Liver (tissue), 9 donors: ENCODE data around the gene NUP50. TPM values are rescaled to one million over a fixed set of nuclear protein-coding genes. Genes with fewer than 3 reads are reported as not detected.

ENCODE experiments used
- DNase-seq: peaks from one replicate; pipeline ENCODE4 v3.0.0-alpha.2; 2017; ENCODE audit warnings: low spot score
- H3K27ac ChIP-seq, 2 donors: one replicate each; pipeline ENCODE4 v1.7.0; 2013; ENCODE audit warnings: inconsistent platforms in 2 of 2, low read length in 2 of 2, control low read depth in 1 of 2, low read depth in 1 of 2, mild to moderate bottlenecking in 1 of 2
- H3K27me3 ChIP-seq, 4 donors: one replicate each; pipeline versions ENCODE4 v1.6.1 to v1.7.0; 2013; ENCODE audit warnings: low read length in 3 of 4, inconsistent platforms in 1 of 4, mild to moderate bottlenecking in 1 of 4, moderate library complexity in 1 of 4; ENCODE audit not compliant: control insufficient read depth in 4 of 4, insufficient read depth in 4 of 4
- H3K36me3 ChIP-seq, 4 donors: one replicate each; pipeline versions ENCODE4 v1.6.1 to v1.7.0; 2013; ENCODE audit warnings: low read length in 3 of 4, mild to moderate bottlenecking in 3 of 4, low read depth in 1 of 4, moderate library complexity in 1 of 4; ENCODE audit not compliant: control insufficient read depth in 4 of 4, insufficient read depth in 3 of 4
- H3K4me1 ChIP-seq, 4 donors: one replicate each; pipeline versions ENCODE4 v1.6.1 to v1.7.0; 2013; ENCODE audit warnings: low read length in 3 of 4, mild to moderate bottlenecking in 3 of 4, moderate library complexity in 1 of 4; ENCODE audit not compliant: control insufficient read depth in 4 of 4, insufficient read depth in 4 of 4
- H3K4me3 ChIP-seq, 3 donors: one replicate each; pipeline versions ENCODE4 v1.6.1 to v1.7.0; 2013; ENCODE audit warnings: low read length in 3 of 3, control low read depth in 1 of 3, low read depth in 1 of 3, mild to moderate bottlenecking in 1 of 3
- H3K9ac ChIP-seq, 2 donors: one replicate each; pipeline ENCODE4 v1.7.0; 2013; ENCODE audit warnings: low read length in 2 of 2, mild to moderate bottlenecking in 2 of 2, moderate library complexity in 2 of 2, control low read depth in 1 of 2, low read depth in 1 of 2
- H3K9me3 ChIP-seq, 4 donors: one replicate each; pipeline versions ENCODE4 v1.6.1 to v1.7.0; 2013; ENCODE audit warnings: low read length in 3 of 4; ENCODE audit not compliant: control insufficient read depth in 4 of 4
- CTCF ChIP-seq: fragments of 150-350 bp; IDR thresholded peaks from 2 replicates; pipeline ENCODE4 v1.5.1; 2017; ENCODE audit warnings: improper control_type of control experiment, low read depth, low read length; ENCODE audit not compliant: missing input control
- EGR1 ChIP-seq, 2 donors: IDR thresholded peaks; 2 replicates each; pipeline ENCODE4 v1.6.1; 2016 to 2018; ENCODE audit warnings: antibody characterized with exemption in 2 of 2, low read depth in 2 of 2
- FOXA1 ChIP-seq: IDR thresholded peaks from 2 replicates; pipeline ENCODE4 v1.6.1; 2016; ENCODE audit warnings: antibody characterized with exemption
- FOXA2 ChIP-seq: IDR thresholded peaks from 2 replicates; pipeline ENCODE4 v1.6.1; 2016; ENCODE audit warnings: antibody characterized with exemption
- GABPA ChIP-seq, 2 donors: IDR thresholded peaks in 1 of 2; conservative IDR thresholded peaks in 1 of 2; 2 replicates each; pipeline ENCODE4 v1.6.1; 2016; ENCODE audit warnings: antibody characterized with exemption in 2 of 2, mild to moderate bottlenecking in 1 of 2, moderate library complexity in 1 of 2
- HNF4A ChIP-seq, 2 donors: conservative IDR thresholded peaks; 2 replicates each; pipeline ENCODE4 v1.6.1; 2016; ENCODE audit warnings: antibody characterized with exemption in 2 of 2, mild to moderate bottlenecking in 2 of 2
- HNF4G ChIP-seq: IDR thresholded peaks from 2 replicates; pipeline ENCODE4 v1.6.1; 2016; ENCODE audit warnings: antibody characterized with exemption
- MAX ChIP-seq: IDR thresholded peaks from 2 replicates; pipeline ENCODE4 v1.6.1; 2016; ENCODE audit warnings: antibody characterized with exemption
- NR2F2 ChIP-seq: IDR thresholded peaks from 2 replicates; pipeline ENCODE4 v1.6.1; 2016; ENCODE audit warnings: antibody characterized with exemption
- RAD21 ChIP-seq, 2 donors: IDR thresholded peaks; 2 replicates each; pipeline ENCODE4 v1.6.1; 2016; ENCODE audit warnings: antibody characterized with exemption in 2 of 2, mild to moderate bottlenecking in 2 of 2
- REST ChIP-seq: IDR thresholded peaks from 2 replicates; pipeline ENCODE4 v1.6.1; 2016; ENCODE audit warnings: antibody characterized with exemption, mild to moderate bottlenecking
- RXRA ChIP-seq, 2 donors: IDR thresholded peaks; 2 replicates each; pipeline ENCODE4 v1.6.1; 2017 to 2018; ENCODE audit warnings: antibody characterized with exemption in 2 of 2, mild to moderate bottlenecking in 1 of 2
- SP1 ChIP-seq: IDR thresholded peaks from 2 replicates; pipeline ENCODE4 v1.6.1; 2018; ENCODE audit warnings: antibody characterized with exemption, mild to moderate bottlenecking
- TAF1 ChIP-seq: conservative IDR thresholded peaks from 2 replicates; pipeline ENCODE4 v1.6.1; 2016; ENCODE audit warnings: antibody characterized with exemption, mild to moderate bottlenecking
- ZBTB33 ChIP-seq: IDR thresholded peaks from 2 replicates; pipeline ENCODE4 v1.6.1; 2016; ENCODE audit warnings: antibody characterized with exemption
- WGBS: extraction: QIAGEN DNeasy Blood & Tissue Kit; methylation state at CpG from one replicate; pipeline ENCODE4 v1.1.7; 2013; 5-methylcytosine and 5-hydroxymethylcytosine counted together
- polyA plus RNA-seq, 2 donors: library from polyadenylated mRNA; stranded (reverse) in 1 of 2; unstranded in 1 of 2; fragments of 200-250 nt in 1 of 2; fragments of >200 nt in 1 of 2; fragmentation: Nextera tagmentation in 1 of 2; extraction: Ambion mirVana in 1 of 2; gene quantifications; one replicate each; pipeline versions ENCODE4 v1.2.1 to v1.2.3, GENCODE V29; 2013 to 2015
- total RNA-seq, 2 donors: library from RNA; depleted of rRNA; stranded (reverse); fragments of >200 nt; gene quantifications; one replicate each; pipeline ENCODE4 v1.2.3, GENCODE V29; 2014
- TF ChIP-seq, protein P1 (sequence below): IDR thresholded peaks from 2 replicates; pipeline ENCODE4 v1.6.1; 2016; ENCODE audit warnings: antibody characterized with exemption
- donor health status: healthy.
- donor health status: healthy.
- donor health status: healthy.
- donor health status: healthy.
- donor health status: healthy.

The NUP50 gene
- total and polyA plus RNA-seq, 4 donors, result 8.7 to 48.2 (median 24.8) TPM

GRCh38 chr22:45197606-45198462 is 34.1 kb downstream of the NUP50 start:
- no peak for DNase-seq
- H3K4me1 ChIP-seq, result no peaks in the 10 kb centered on the region
- H3K27me3 ChIP-seq, result no peaks in the 10 kb centered on the region
- peaks cover 14 to 55% (median 26%) of the 10 kb centered on the region in 4 donors for H3K36me3 ChIP-seq
- WGBS, result 94% methylated on average over 28 of the region's 28 CpGs
- TF ChIP-seq RXRA (IDR thresholded peaks at IDR 0.05) (no peak), MAX (no peak)
- no peak overlapping the region for H3K9ac ChIP-seq
- H3K27ac ChIP-seq, result no peak overlapping the region
- no peak overlapping the region for H3K4me3 ChIP-seq
- no peaks in the 10 kb centered on the region for H3K9me3 ChIP-seq

DNA sequence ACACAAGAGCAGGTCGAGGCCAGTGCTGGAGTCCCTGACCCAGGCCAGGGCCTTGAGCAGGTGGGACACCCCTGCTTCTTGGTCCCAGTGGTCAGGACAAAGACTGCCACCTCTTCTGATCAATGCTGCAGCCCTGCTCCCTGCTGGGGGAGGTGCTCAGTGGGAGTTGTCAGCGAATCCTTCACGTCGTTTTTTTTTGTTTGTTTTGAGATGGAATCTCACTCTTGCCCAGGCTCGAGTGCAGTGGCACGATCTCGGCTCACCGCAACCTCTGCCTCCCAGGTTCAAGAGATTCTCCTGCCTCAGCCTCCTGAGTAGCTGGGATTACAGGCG is 34.7 kb downstream of the NUP50 start:
- Histone ChIP-seq H3K9ac (no peak overlapping the region), H3K27ac (no peak overlapping the region), H3K36me3 (peaks cover 15 to 61% (median 27%) of the 10 kb centered on the region in 4 donors), H3K27me3 (no peaks in the 10 kb centered on the region), H3K9me3 (no peaks in the 10 kb centered on the region), H3K4me1 (no peaks in the 10 kb centered on the region), H3K4me3 (no peak overlapping the region)
- DNase-seq, result no peak
- 79% methylated on average over 9 of the region's 9 CpGs for WGBS
- no peak for TF ChIP-seq RXRA (IDR thresholded peaks at IDR 0.05)
- no peak for TF ChIP-seq SP1

- H3K9me3 ChIP-seq, result no peaks in the 10 kb centered on the region
- 96% methylated on average over 16 of the region's 16 CpGs for WGBS
- no peak for TF ChIP-seq CTCF
- TF ChIP-seq FOXA1, result no peak
- no peak for TF ChIP-seq SP1
- TF ChIP-seq HNF4G, result no peak
- TF ChIP-seq, protein P1, sequence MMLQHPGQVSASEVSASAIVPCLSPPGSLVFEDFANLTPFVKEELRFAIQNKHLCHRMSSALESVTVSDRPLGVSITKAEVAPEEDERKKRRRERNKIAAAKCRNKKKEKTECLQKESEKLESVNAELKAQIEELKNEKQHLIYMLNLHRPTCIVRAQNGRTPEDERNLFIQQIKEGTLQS, result no peak
- no peak for TF ChIP-seq NR2F2
- no peak for TF ChIP-seq GABPA (IDR thresholded peaks at IDR 0.05 in 1 of 2, conservative IDR thresholded peaks at IDR 0.05 in 1 of 2)
- TF ChIP-seq RAD21 (IDR thresholded peaks at IDR 0.05), result no peak
- TF ChIP-seq MAX, result no peak
- TF ChIP-seq REST, result no peak
- no peak for TF ChIP-seq HNF4A (conservative IDR thresholded peaks at IDR 0.05)
- TF ChIP-seq ZBTB33, result no peak
- TF ChIP-seq RXRA (IDR thresholded peaks at IDR 0.05), result no peak
- TF ChIP-seq TAF1, result no peak
- TF ChIP-seq FOXA2, result no peak
- TF ChIP-seq EGR1 (IDR thresholded peaks at IDR 0.05; ENCODE audit: low read depth in 2 of 2), result no peak
- no peaks in the 10 kb centered on the region for H3K27me3 ChIP-seq
- H3K4me1 ChIP-seq, result no peaks in the 10 kb centered on the region
- no peak overlapping the region for H3K4me3 ChIP-seq
- H3K9ac ChIP-seq, result no peak overlapping the region
- H3K36me3 ChIP-seq, result peaks cover 18 to 70% (median 28%) of the 10 kb centered on the region in 4 donors
- no peak for DNase-seq
- no peak overlapping the region for H3K27ac ChIP-seq
These were observed 36.0 kb downstream of the NUP50 start for GRCh38 chr22:45199723-45200122.
